Measurements from ENCODE around the gene STIM2. TPM values are rescaled to one million over a fixed set of nuclear protein-coding genes. Genes with fewer than 3 reads are reported as not detected.

STIM2 gene
- total and polyA plus RNA-seq, 9 of the 15 experiments (the other 6 are each of a cell fraction or from before 2014, with no cell fraction given), result 7.2 to 26.8 (median 15.4) TPM

DNA sequence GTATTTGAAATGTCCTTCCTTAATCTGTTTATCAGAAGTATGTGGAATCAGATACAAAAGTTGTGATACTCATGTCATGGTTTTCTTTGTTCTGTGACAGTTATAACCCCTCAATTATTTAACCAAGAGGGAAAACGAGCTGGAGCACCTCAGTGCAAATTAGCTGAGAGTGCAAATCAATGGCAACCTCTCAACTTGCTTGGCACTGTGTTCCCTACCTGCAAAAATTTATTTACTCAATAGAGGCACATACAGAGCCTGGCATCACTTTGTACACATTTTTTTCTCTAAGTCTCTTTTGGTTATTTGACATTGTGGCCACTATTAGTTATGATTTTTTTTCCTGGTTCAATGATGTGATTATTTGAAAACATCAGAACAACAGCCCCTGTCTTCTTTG is 186.2 kb downstream of the STIM2 start:
- WGBS (ENCODE audit: insufficient coverage, low coverage, missing lambda C conversion rate), result 0% methylated on average over 1 of the region's 1 CpG
- FAIRE-seq (no peak), DNase-seq (ENCODE audit: extremely low read depth in 1 of 4, low spot score in 3 of 4) (no peak), ATAC-seq (no peak)
- H3K27ac ChIP-seq (ENCODE audit: extremely low read depth, low read depth, low read length), result no peak overlapping the region
- no peaks in the 10 kb centered on the region for H3K9me3 ChIP-seq (replicated peaks; ENCODE audit: control insufficient read depth, insufficient read depth, low read depth, low read length)
- no peak overlapping the region for H3K4me3 ChIP-seq
- H3K36me3 ChIP-seq (ENCODE audit: control insufficient read depth, insufficient read depth, low read length), result no peaks in the 10 kb centered on the region
- H3K9ac ChIP-seq (ENCODE audit: insufficient read depth in 1 of 2, low read depth in 2 of 2, low read length in 2 of 2), result no peak overlapping the region
- H3K27me3 ChIP-seq (ENCODE audit: control insufficient read depth in 2 of 2, insufficient read depth in 2 of 2, low read length in 2 of 2), result peaks cover 7 to 23% of the 10 kb centered on the region in 2 experiments; a peak in 4 of 5 replicates
- no peaks in the 10 kb centered on the region for H3K4me1 ChIP-seq (replicated peaks in 1 of 2; ENCODE audit: control insufficient read depth in 2 of 2, insufficient read depth in 2 of 2, low read length in 2 of 2)
- POLR2A ChIA-PET, result no interaction called here
- no peak overlapping the region for H3K4me2 ChIP-seq (ENCODE audit: insufficient read depth, low read length)
- H4K20me1 ChIP-seq (replicated peaks; ENCODE audit: control insufficient read depth, insufficient read depth, low read length), result no peaks in the 10 kb centered on the region; the same call in 1 of the 2 replicates
- no TSS peak for BruUV-seq (replicated peaks)
- CTCF ChIA-PET (ENCODE audit: low intra/inter-chr PET ratio), result no interaction called here
- in situ Hi-C loops (cut with MboI), result no loop called here
- no peaks in the 10 kb centered on the region for H3K79me2 ChIP-seq (ENCODE audit: control insufficient read depth, insufficient read depth, low read length)
- no peaks in the 10 kb centered on the region for H3K9me1 ChIP-seq (ENCODE audit: control insufficient read depth, insufficient read depth, low read length)
- 0 out of 2 replicates have a peak, but pooled peaks have one; percentile 9 for TF ChIP-seq MAFK (IDR thresholded peaks at IDR 0.05; ENCODE audit: low read length)
- TF ChIP-seq HDAC1 (IDR thresholded peaks at IDR 0.05), result no peak
- TF ChIP-seq ZNF584 (CRISPR knock-in tag; IDR thresholded peaks at IDR 0.05; ENCODE audit: low read depth), result no peak
- intact Hi-C loops (cut with micrococcal nuclease), result no loop called here
- no peak overlapping the region for H2AFZ ChIP-seq (ENCODE audit: low read depth, low read length)

DNA sequence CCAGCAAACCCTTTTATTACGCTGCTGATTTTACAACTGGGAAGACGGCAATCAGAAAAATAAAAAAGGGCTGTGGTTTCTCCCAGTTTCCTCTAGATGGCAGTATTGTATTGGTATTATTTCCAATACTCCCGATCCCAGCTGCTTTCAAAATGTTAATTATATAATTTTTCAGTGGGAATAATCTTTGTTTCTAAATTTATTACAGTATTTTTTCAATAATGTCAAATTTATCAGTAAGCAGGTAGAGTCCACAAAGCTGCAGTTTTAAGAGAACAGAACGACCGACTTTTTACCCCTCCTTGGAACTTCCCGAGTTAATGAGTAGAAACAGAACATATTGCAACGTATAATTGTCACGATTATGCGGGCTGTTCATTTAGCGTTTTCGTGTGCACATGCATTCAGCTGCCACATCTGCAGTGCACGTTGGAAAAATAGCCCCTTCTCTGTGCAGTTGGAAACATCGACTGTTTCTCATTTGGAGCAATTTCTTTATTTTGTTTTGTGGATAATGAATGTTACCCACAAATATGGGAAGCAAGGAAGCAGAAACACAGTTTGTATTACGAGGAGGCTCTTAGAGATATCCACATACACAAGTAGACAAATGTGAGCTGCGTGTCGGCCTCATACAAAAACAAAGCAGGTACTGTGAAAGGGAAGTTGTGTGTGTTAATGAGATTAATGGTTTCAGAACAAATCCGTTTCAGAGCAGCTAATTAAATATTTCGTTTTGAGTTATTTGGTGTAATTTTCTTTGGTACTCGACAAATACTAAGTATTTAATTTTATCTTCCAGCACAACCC is 188.0 kb downstream of the STIM2 start:
- no peaks in the 10 kb centered on the region; the same call in 1 of the 2 replicates for H4K20me1 ChIP-seq (replicated peaks; ENCODE audit: control insufficient read depth, insufficient read depth, low read length)
- no peaks in the 10 kb centered on the region for H3K4me1 ChIP-seq (replicated peaks in 1 of 2; ENCODE audit: control insufficient read depth in 2 of 2, insufficient read depth in 2 of 2, low read length in 2 of 2)
- H3K27me3 ChIP-seq (ENCODE audit: control insufficient read depth in 2 of 2, insufficient read depth in 2 of 2, low read length in 2 of 2), result peaks cover 17 to 33% of the 10 kb centered on the region in 2 experiments
- peak; percentile 90 for FAIRE-seq
- 1% methylated on average over 19 of the region's 19 CpGs for WGBS (ENCODE audit: insufficient coverage, low coverage, missing lambda C conversion rate)
- in situ Hi-C loops (cut with MboI) (no loop called here), intact Hi-C loops (cut with micrococcal nuclease) (loop anchor here (1.0 to 2.0 kb wide), 2 partner anchors 36 to 270 kb away; no protein-coding TSS in a partner anchor)
- no peak overlapping the region for H3K4me2 ChIP-seq (ENCODE audit: insufficient read depth, low read length)
- H3K4me3 ChIP-seq, result no peak overlapping the region
- H3K9me1 ChIP-seq (ENCODE audit: control insufficient read depth, insufficient read depth, low read length), result no peaks in the 10 kb centered on the region
- H3K27ac ChIP-seq (ENCODE audit: extremely low read depth, low read depth, low read length), result no peak overlapping the region
- DNase-seq (ENCODE audit: extremely low read depth in 1 of 4, low spot score in 3 of 4), result peak; percentile 31 to 65 (median 40)
- no peaks in the 10 kb centered on the region for H3K79me2 ChIP-seq (ENCODE audit: control insufficient read depth, insufficient read depth, low read length)
- peak; percentile 63; the same call in 2 of the 3 replicates for ATAC-seq
- H3K36me3 ChIP-seq (ENCODE audit: control insufficient read depth, insufficient read depth, low read length), result no peaks in the 10 kb centered on the region
- no peaks in the 10 kb centered on the region for H3K9me3 ChIP-seq (replicated peaks; ENCODE audit: control insufficient read depth, insufficient read depth, low read depth, low read length)
- ChIA-PET POLR2A (interaction anchor here (0.9 kb wide), 1 partner anchor 128 kb away, joined by 5 read pairs; no protein-coding TSS in a partner anchor), CTCF (ENCODE audit: low intra/inter-chr PET ratio) (interaction anchor here (0.6 to 1.1 kb wide), 2 partner anchors 271 to 586 kb away, joined by 3 to 4 read pairs; no protein-coding TSS in a partner anchor)
- no TSS peak for BruUV-seq (replicated peaks)
- no peak overlapping the region for H2AFZ ChIP-seq (ENCODE audit: low read depth, low read length)
- no peak overlapping the region for H3K9ac ChIP-seq (ENCODE audit: insufficient read depth in 1 of 2, low read depth in 2 of 2, low read length in 2 of 2)
- TF ChIP-seq CTCF (IDR thresholded peaks at IDR 0.05 in 2 of 3, conservative IDR thresholded peaks at IDR 0.05 in 1 of 3; ENCODE audit: insufficient read depth in 2 of 3, low read depth in 1 of 3, low read length in 3 of 3) (peak; percentile 30 to 77 (median 51); a peak in 5 of 6 replicates), ZNF77 (CRISPR knock-in tag; IDR thresholded peaks at IDR 0.05) (no peak), RFX5 (IDR thresholded peaks at IDR 0.05; ENCODE audit: low read depth, low read length) (peak; percentile 58; the same call in 1 of the 2 replicates), EGR1 (conservative IDR thresholded peaks at IDR 0.05) (no peak)

Measured in K562 (cell line).